Adrenal gland (tissue), 5 donors: ENCODE results near the gene ITPKB.

ENCODE experiments used
- POLR2A ChIP-seq, 2 donors: fragments of 450-650 bp; IDR thresholded peaks; one replicate each; pipeline ENCODE4 v1.6.1; 2017; ENCODE audit warnings: antibody characterized with exemption in 2 of 2, mild to moderate bottlenecking in 2 of 2, moderate library complexity in 1 of 2
- TF ChIP-seq, protein P1 (sequence below), 6 experiments: fragments of 450-650 bp in 4 of 6; fragments of 200-600 bp in 2 of 6; sonication (generic) in 1 of 6; IDR thresholded peaks; 1 replicate in 5 of 6; 2 replicates in 1 of 6; pipeline versions ENCODE4 v1.5.1 to v1.8.0; 2016 to 2021; ENCODE audit warnings: antibody characterized with exemption in 6 of 6, mild to moderate bottlenecking in 2 of 6, moderate library complexity in 1 of 6
- donor health status: DM: no; HTN: no; CAD: no.

DNA sequence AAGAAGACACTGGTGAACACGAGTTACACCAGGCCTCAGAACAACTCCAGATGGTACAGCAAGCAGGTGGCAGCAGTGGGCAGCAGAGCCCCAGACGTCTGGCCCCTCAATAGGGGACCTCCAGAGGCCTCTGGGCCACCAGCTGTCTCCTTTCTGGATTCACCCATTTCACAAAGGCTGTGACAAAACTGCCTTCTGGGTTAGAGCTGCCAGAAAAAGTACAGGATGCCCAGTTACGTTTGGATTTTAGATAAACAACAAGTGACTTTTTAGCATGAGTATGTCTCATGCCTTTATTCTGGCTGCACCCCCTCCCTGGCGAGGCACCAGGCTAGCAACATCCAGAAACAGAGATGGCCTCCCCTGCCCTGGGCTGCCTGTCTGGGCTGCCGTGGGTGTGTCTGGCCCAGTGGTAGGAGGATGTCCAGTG, 30.1 kb downstream of the ITPKB start:
- TF ChIP-seq, protein P1, sequence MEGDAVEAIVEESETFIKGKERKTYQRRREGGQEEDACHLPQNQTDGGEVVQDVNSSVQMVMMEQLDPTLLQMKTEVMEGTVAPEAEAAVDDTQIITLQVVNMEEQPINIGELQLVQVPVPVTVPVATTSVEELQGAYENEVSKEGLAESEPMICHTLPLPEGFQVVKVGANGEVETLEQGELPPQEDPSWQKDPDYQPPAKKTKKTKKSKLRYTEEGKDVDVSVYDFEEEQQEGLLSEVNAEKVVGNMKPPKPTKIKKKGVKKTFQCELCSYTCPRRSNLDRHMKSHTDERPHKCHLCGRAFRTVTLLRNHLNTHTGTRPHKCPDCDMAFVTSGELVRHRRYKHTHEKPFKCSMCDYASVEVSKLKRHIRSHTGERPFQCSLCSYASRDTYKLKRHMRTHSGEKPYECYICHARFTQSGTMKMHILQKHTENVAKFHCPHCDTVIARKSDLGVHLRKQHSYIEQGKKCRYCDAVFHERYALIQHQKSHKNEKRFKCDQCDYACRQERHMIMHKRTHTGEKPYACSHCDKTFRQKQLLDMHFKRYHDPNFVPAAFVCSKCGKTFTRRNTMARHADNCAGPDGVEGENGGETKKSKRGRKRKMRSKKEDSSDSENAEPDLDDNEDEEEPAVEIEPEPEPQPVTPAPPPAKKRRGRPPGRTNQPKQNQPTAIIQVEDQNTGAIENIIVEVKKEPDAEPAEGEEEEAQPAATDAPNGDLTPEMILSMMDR (IDR thresholded peaks at IDR 0.05), result no peak
- no peak for TF ChIP-seq POLR2A (IDR thresholded peaks at IDR 0.05)
